Brain pericyte (primary cell): ENCODE data around the gene SNED1.
"Not testable (repeated sequence)": the region's sequence is repeated elsewhere in the genome, so short reads cannot be mapped to it uniquely, and the experiment has no call there.

Experiments
- DNase-seq: peaks from one replicate; pipeline ENCODE4 v3.0.0-alpha.2; 2012; ENCODE audit warnings: low read depth, low spot score

The SNED1 gene

GRCh38 chr2:241083091-241083415, 84.6 kb downstream of the SNED1 start:
- DNase-seq = no peak

GRCh38 chr2:241084856-241085444, 86.5 kb downstream of the SNED1 start:
- no peak for DNase-seq

DNA sequence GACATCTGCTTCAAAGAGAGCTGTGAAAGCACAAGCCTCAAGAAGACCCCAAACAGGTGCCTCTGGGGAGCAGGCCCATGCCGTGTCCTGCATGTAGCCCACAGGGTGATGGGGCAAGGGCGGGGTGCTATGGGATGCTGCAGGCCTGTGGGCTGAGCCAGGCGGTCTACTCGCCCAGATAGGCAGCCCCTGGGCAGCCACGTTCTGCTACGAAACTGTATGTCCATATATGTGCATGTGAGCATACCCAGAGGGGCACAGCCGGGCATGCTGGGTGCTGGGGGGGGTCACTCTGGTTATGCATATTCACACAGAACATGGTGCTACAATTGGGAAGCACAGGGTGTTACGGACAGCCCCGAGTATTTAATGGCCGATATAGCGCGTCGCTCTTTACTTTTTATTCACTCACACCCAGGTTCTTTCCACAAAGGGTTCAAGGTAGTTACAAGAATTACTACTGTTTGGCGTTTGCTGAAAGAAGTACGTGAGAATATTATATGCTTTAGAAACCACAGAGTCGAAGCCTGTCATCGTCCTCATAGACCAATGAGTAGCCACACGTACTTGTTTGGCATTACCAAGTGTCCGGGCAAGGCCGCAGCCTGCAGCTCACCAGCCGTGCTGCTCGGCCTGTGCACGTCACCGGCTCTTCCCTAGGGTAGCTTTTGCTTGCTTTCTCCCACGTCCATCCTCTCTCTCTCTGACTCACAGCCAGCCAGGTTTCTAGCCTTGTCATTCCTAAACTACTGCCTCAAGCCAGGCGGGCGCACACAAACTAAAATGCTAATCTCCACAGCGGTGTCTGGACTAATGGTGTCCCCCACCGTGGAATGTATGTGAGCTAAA, 89.2 kb downstream of the SNED1 start:
- no peak for DNase-seq

DNA sequence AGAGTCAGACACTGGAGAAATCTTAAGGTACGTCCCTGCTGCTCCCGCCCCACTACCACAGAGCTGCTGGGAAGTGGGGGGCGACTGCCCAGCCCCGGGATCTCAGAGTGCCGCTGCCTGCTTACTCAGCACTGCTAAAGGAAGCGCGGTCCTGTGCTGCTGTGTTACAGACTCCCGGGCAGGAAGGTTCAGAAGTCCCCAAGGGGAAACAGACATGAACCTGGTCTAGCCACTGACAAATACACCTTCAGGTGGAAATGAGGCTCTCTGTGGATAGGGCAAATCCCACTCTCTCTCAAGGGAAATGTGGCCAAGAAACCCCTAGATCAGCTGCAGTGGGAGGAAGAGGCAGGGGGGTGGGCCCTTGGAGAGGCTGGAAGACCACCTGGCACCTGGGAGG, 90.0 kb downstream of the SNED1 start:
- no peak for DNase-seq

DNA sequence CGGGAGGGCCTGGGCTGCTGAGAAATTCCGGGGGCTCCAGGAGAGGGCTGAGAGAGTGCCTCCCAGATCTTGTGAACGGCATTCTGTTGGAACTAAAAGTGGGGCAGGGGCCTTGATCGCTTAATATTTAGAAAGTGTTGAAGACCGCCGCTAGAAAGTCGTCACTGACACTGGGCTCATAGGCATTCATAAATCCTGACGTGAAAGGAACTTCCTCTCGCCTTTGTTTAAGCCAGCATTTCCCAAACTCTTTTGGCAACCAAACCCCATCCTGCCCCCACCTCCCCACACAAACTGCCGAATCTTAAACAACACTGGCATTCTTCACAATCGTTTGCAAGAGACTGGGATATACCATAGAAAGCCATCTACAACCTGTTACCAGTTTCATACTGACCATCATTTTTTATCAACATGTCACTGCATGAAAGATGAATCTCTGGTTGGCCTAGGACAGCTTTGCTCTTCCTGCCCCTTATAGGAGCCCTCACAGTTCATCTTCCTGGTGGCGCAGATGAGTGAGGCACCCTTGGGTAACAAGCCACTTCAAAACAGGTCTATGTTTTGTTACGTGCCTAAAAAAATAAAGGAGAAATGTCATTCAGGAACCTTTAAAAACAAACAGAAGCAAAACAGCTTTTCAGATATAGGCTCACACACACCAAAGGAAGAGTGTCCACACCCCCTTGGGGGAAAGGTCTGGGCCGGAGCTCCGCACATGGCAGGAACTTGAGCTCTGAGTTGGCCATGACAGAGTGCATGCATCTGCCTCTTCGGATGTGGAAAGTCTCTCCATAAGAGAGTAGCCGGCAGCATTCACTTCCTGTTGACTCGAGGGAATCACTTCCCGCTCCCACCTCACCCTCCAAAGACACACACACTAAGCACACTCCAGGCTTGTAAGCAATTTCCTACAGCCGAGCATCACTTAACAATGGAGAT, 90.6 kb downstream of the SNED1 start:
- no peak for DNase-seq

DNA sequence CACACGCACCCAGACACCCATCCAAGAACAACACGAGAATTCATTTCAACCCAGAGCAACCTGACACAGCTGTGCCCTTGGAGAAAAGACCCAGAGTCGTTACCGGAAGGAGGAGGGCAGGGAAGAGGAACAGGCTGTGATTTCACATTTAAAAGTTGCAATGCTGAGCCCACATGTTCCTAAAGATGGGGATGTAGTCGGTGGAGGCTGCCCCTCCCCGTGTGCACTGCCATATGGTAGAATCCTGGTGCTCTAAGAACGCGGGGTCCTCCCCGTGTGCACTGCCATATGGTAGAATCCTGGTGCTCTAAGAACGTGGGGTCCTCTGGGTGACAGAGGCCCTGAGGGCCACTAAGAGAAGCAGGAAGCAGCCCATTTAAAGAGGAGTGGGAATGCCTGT, 92.8 kb downstream of the SNED1 start:
- DNase-seq = no peak

- DNase-seq = no peak
Measured at GRCh38 chr2:241091734-241092445, 93.5 kb downstream of the SNED1 start.

GRCh38 chr2:241092677-241093076, 94.3 kb downstream of the SNED1 start:
- no peak for DNase-seq

DNA sequence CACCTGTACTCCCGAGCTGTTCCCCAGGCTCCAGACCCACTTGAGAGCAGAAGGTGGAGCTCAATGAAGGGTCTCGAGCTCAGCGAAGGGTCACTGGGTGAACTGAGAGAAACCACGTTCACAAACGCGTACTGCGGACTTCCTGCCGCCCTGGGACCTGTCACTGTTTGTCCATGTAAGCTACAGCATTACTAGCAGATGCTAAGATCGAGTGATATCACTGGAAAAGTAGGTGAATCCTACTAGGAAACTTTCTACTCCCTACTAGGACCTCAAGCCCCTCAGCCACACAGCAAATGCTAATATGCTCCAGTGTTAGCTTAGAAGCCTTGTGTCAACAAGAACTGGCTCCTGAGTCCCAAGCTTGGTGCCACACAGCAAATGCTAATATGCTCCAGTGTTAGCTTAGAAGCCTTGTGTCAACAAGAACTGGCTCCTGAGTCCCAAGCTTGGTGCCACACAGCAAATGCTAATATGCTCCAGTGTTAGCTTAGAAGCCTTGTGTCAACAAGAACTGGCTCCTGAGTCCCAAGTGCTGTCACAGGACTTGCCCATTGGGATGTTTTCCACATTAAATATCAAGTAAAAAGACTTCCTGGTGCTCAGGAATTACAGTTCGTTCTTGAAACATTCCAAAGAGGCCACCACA, 94.8 kb downstream of the SNED1 start:
- DNase-seq = not testable (repeated sequence)

DNA sequence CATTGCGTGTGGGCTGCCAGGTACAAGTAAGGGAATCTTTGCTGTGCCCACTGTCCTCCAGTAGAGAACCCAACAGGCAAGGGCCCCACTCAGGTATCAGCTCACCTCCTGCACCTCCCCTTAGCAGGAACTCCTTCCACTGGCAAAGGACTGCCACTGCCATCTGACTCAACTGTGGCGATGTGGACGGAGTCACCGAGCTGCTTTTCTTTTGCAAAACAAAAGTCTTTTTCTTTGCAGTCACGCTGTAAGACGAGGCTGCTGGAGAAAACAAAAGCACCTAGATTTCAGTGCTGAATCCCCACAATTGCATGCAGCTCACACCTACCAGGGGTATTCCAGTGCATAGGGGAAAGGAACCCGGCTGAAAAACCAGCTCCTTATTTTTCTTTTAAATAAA, 95.8 kb downstream of the SNED1 start:
- no peak for DNase-seq

DNA sequence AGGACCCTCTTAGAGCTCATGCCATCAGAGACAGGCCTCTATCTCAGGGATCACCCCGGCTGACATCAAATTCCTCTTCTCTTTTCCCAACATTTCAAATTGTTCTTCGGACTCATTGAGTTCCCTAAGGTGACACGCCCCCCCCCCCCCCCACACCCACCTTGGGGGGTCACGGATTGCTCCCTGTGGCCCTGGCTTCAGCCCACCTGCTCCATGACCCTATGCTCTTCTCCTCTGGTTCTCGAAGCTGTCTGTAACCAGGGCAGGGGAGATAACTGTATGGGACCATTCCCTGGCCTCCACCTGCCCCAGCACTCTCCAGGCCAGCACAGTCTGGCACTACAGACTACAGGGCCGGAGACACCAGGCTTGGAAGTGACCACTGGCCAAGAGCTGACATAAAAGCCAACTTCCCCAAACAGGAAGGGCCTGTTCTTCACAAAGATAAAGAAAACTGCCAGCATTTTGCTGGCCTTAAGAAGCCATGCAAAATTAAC, 96.6 kb downstream of the SNED1 start:
- DNase-seq = no peak

- no peak for DNase-seq
Measured at GRCh38 chr2:241095594-241096290, 97.3 kb downstream of the SNED1 start.

DNA sequence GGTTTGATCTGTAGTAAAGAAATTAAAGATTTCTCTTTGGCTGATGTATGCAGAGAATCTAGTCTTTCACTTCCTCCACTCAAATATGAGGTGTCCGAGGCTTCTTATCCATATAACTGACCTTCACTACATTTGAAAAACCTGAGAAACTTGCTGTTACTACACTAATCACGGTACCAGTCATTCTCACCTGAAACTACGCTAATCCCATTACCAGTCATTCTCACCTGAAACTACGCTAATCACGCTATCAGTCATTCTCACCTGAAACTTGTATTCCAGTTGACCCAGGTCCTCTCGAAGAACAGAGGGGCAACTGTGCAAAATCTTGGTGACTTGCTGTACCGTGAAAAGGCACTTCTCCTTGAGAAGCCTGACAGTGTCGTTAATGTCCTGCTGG, 98.6 kb downstream of the SNED1 start:
- no peak for DNase-seq

GRCh38 chr2:241099246-241099645, 100.8 kb downstream of the SNED1 start:
- no peak for DNase-seq

- DNase-seq = peak; percentile 68
Measured at GRCh38 chr2:241102239-241102803, 103.9 kb downstream of the SNED1 start, which contains the start of gene MTERF4. Gene MTERF4 (minus strand): TSS chr2:241102287. CDS start chr2:241102273, 14 bp downstream.

DNA sequence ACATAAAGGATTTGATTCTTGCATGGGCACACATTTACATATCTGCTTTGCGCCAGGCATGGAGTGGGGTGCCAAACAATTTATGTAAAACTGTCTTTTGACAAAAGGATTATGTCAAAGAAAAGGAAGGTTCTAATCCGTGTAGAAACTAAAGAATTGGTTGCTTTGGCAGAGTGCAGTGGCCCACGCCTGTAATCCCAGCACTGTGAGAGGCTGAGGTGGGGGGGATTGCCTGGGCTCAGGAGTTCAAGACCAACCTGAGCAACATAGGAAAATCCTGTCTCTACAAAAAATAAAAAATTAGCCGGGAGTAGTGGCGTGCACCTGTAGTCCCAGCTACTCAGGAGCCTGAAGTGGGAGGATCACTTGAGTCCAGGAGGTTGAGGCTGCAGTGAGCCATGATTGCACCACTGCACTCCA, 104.8 kb downstream of the SNED1 start:
- DNase-seq = no peak

DNA sequence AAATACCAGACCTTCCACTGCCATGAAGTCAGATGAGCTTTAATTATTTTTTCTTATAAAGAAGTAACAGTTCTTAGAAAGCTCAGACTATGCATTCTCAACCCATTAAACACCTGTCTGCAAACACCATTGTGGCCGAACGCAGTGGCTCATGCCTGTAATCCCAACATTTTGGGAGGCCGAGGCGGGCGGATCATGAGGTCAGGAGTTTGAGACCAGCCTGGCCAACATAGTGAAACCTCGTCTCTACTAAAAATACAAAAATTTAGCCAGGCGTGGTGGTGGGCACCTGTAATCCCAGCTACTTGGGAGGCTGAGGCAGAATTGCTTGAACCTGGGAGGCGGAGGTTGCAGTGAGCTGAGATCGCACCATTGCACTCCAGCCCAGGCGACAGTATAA, 106.2 kb downstream of the SNED1 start:
- DNase-seq = not testable (repeated sequence)

- no peak for DNase-seq
Measured at GRCh38 chr2:241105641-241106040, 107.2 kb downstream of the SNED1 start.

- no peak for DNase-seq
Measured at GRCh38 chr2:241107031-241107783, 108.8 kb downstream of the SNED1 start.
